B cell (primary cell): ENCODE measurements around the gene CLEC1A. TPM values are rescaled to one million over a fixed set of nuclear protein-coding genes. Genes with fewer than 3 reads are reported as not detected.

Experiments
- ATAC-seq: fragments of 200-7000 bp; cut with Tn5 transposase; one replicate; pipeline ENCODE4 v1.10.0; 2021; ENCODE audit warnings: low read depth, mild to moderate bottlenecking, moderate number of reproducible peaks, moderate library complexity
- CTCF ChIA-PET: fragments of 350-600 bp; sonication (Branson Sonifier 250); formaldehyde crosslinking; loops from one replicate; lab custom pipeline; 2021; ENCODE audit warnings: antibody characterized with exemption, inconsistent platforms; lab: Charles Lee
- POLR2A ChIA-PET: fragments of 350-600 bp; sonication (Branson Sonifier 250); formaldehyde crosslinking; loops from one replicate; lab custom pipeline; 2021; ENCODE audit warnings: antibody characterized with exemption; lab: Charles Lee
- DNase-seq: peaks from one replicate; pipeline ENCODE4 v3.0.0; 2013
- H2AFZ ChIP-seq: 2 replicates; pipeline ENCODE4 v1.6.1; 2012; ENCODE audit warnings: mild to moderate bottlenecking, low read depth, low read length; ENCODE audit not compliant: insufficient read depth, poor library complexity, severe bottlenecking
- H3K27ac ChIP-seq, 2 donors: 1 replicate in 1 of 2; 2 replicates in 1 of 2; pipeline ENCODE4 v1.5.1; 2012 to 2013; ENCODE audit warnings: low read length in 2 of 2, mild to moderate bottlenecking in 2 of 2, moderate library complexity in 1 of 2
- H3K27me3 ChIP-seq, 4 experiments: fragments of 200-600 bp in 1 of 4; sonication (generic) in 1 of 4; replicated peaks in 1 of 4; 1 replicate in 2 of 4; 2 replicates in 2 of 4; pipeline versions ENCODE4 v1.6.1 to v1.7.0; 2013 to 2016; ENCODE audit warnings: low read length in 3 of 4, mild to moderate bottlenecking in 2 of 4, mixed read lengths in 1 of 4, moderate library complexity in 1 of 4; ENCODE audit not compliant: insufficient read depth in 4 of 4, control insufficient read depth in 3 of 4; ENCODE audit errors: control extremely low read depth in 1 of 4
- H3K36me3 ChIP-seq, 2 experiments: replicated peaks in 1 of 2; 1 replicate in 1 of 2; 2 replicates in 1 of 2; pipeline versions ENCODE4 v1.6.1 to v1.7.1; 2013; ENCODE audit warnings: low read length in 1 of 2; ENCODE audit not compliant: insufficient read depth in 2 of 2, control insufficient read depth in 1 of 2; ENCODE audit errors: control extremely low read depth in 1 of 2, extremely low read depth in 1 of 2
- H3K4me1 ChIP-seq, 2 donors: fragments of 200-600 bp in 1 of 2; sonication (generic) in 1 of 2; 1 replicate in 1 of 2; 2 replicates in 1 of 2; pipeline versions ENCODE4 v1.5.1 to v1.6.1; 2013 to 2017; ENCODE audit warnings: low read length in 2 of 2; ENCODE audit not compliant: control insufficient read depth in 2 of 2, insufficient read depth in 2 of 2
- H3K4me2 ChIP-seq: replicated peaks from 2 replicates; pipeline ENCODE3; 2012; ENCODE audit warnings: mild to moderate bottlenecking, low read depth, low read length; ENCODE audit not compliant: poor library complexity, severe bottlenecking
- H3K4me3 ChIP-seq, 5 experiments: fragments of 200-600 bp in 1 of 5; sonication (generic) in 1 of 5; 1 replicate in 3 of 5; 2 replicates in 2 of 5; pipeline versions ENCODE4 v1.5.1 to v1.7.0; 2011 to 2016; ENCODE audit warnings: low read length in 4 of 5, mild to moderate bottlenecking in 4 of 5, low read depth in 2 of 5, control low read depth in 1 of 5, moderate library complexity in 1 of 5; ENCODE audit not compliant: insufficient read depth in 1 of 5; ENCODE audit errors: control extremely low read depth in 1 of 5, extremely low read depth in 1 of 5
- H3K79me2 ChIP-seq: fragments of 200-600 bp; sonication (generic); one replicate; pipeline ENCODE4 v1.6.0; 2016; ENCODE audit warnings: low read length; ENCODE audit not compliant: control insufficient read depth, insufficient read depth
- H3K9ac ChIP-seq: fragments of 200-600 bp; sonication (generic); 2 replicates; pipeline ENCODE4 v1.6.1; 2017; ENCODE audit warnings: mild to moderate bottlenecking, low read length, moderate library complexity
- H3K9me3 ChIP-seq, 3 donors: one replicate each; pipeline versions ENCODE4 v1.6.1 to v1.7.1; 2013; ENCODE audit warnings: low read length in 2 of 3; ENCODE audit not compliant: control insufficient read depth in 2 of 3, insufficient read depth in 1 of 3; ENCODE audit errors: control extremely low read depth in 1 of 3
- H4K20me1 ChIP-seq: 2 replicates; pipeline ENCODE4 v1.6.0; 2012; ENCODE audit warnings: mild to moderate bottlenecking, low read length; ENCODE audit not compliant: insufficient read depth, control insufficient read depth, poor library complexity, severe bottlenecking
- H3K27ac Mint-ChIP-seq: one replicate; pipeline ENCODE4 v1.8.0; 2021; ENCODE audit warnings: mixed read lengths
- H3K27me3 Mint-ChIP-seq: one replicate; pipeline ENCODE4 v1.8.0; 2021; ENCODE audit warnings: mixed read lengths
- H3K4me1 Mint-ChIP-seq: one replicate; pipeline ENCODE4 v1.8.0; 2021; ENCODE audit warnings: mixed read lengths
- H3K4me3 Mint-ChIP-seq: one replicate; pipeline ENCODE4 v1.8.0; 2021; ENCODE audit warnings: mixed read lengths
- H3K9me3 Mint-ChIP-seq: one replicate; pipeline ENCODE4 v1.8.0; 2022; ENCODE audit warnings: mixed read lengths; ENCODE audit not compliant: insufficient read depth
- EZH2 ChIP-seq: IDR thresholded peaks from 2 replicates; pipeline ENCODE4 v1.6.1; 2012; ENCODE audit warnings: borderline replicate concordance, low read depth, mild to moderate bottlenecking, moderate library complexity, low read length; ENCODE audit not compliant: insufficient read depth, poor library complexity, severe bottlenecking
- WGBS: methylation state at CpG from one replicate; pipeline ENCODE4 v1.1.5; 2013; ENCODE audit warnings: missing lambda C conversion rate; ENCODE audit not compliant: insufficient coverage; 5-methylcytosine and 5-hydroxymethylcytosine counted together
- intact Hi-C: fragments of 100-400 bp; cut with micrococcal nuclease; formaldehyde crosslinking; loops from one replicate; pipeline ENCODE4 v1.10.0; 2022
- polyA plus RNA-seq: library from polyadenylated mRNA; depleted of rRNA; stranded (reverse); fragments of >200 nt; gene quantifications from 2 replicates; pipeline ENCODE4 v1.2.3, GENCODE V29; 2012
- total RNA-seq, 2 donors: library from RNA; stranded (reverse); fragments of 120-200 nt in 1 of 2; gene quantifications; 1 replicate in 1 of 2; 2 replicates in 1 of 2; pipeline versions ENCODE4 v1.2.3 to v1.2.4, GENCODE V29; 2013 to 2022
- TF ChIP-seq, protein P1 (sequence below): fragments of 200-600 bp; IDR thresholded peaks from one replicate; pipeline ENCODE4 v1.8.0; 2022; ENCODE audit warnings: antibody characterized with exemption, mild to moderate bottlenecking

Gene CLEC1A
- total and polyA plus RNA-seq, 2 donors (not counting 1 experiment from before 2014, with no cell fraction given) = 0.10 TPM; not detected in 1

DNA sequence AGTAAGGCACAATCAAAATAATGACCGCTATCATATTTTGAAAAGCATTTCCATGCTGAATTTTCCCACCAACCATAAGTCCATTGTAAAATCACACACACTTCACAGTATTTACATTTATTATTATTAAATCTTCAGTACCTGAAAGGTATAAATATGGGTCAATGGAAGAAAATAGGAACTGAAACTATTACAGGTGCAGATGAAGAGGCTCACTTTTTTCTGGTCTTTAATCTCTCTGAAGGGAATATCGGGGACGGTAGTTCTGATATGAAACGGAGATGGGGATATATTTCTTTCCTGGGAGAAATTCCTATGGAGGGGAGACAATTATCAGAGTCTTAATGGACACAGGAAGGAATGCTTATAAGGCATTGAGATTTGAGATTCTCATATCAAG lies 28.4 kb downstream of the CLEC1A start:
- Mint-ChIP-seq H3K27me3 (peaks cover 46% of the 10 kb centered on the region), H3K4me3 (no peak overlapping the region), H3K4me1 (peaks cover 13% of the 10 kb centered on the region), H3K9me3 (no peaks in the 10 kb centered on the region), H3K27ac (no peak overlapping the region)
- 60% methylated on average over 3 of the region's 4 CpGs for WGBS
- Histone ChIP-seq H3K9me3 (no peaks in the 10 kb centered on the region), H4K20me1 (no peaks in the 10 kb centered on the region), H3K4me2 (no peak overlapping the region), H3K4me3 (no peak overlapping the region), H3K27me3 (peaks cover 0 to 15% (median 2%) of the 10 kb centered on the region in 4 experiments), H2AFZ (no peak overlapping the region), H3K79me2 (no peaks in the 10 kb centered on the region), H3K36me3 (no peaks in the 10 kb centered on the region), H3K27ac (no peak overlapping the region), H3K4me1 (peaks cover 0 to 14% of the 10 kb centered on the region in 2 donors), H3K9ac (no peak overlapping the region)
- CTCF ChIA-PET = no interaction called here
- no peak for ATAC-seq
- DNase-seq = peak; percentile 18
- intact Hi-C loops = no loop called here
- POLR2A ChIA-PET = no interaction called here
- TF ChIP-seq, protein P1, sequence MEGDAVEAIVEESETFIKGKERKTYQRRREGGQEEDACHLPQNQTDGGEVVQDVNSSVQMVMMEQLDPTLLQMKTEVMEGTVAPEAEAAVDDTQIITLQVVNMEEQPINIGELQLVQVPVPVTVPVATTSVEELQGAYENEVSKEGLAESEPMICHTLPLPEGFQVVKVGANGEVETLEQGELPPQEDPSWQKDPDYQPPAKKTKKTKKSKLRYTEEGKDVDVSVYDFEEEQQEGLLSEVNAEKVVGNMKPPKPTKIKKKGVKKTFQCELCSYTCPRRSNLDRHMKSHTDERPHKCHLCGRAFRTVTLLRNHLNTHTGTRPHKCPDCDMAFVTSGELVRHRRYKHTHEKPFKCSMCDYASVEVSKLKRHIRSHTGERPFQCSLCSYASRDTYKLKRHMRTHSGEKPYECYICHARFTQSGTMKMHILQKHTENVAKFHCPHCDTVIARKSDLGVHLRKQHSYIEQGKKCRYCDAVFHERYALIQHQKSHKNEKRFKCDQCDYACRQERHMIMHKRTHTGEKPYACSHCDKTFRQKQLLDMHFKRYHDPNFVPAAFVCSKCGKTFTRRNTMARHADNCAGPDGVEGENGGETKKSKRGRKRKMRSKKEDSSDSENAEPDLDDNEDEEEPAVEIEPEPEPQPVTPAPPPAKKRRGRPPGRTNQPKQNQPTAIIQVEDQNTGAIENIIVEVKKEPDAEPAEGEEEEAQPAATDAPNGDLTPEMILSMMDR = no peak
- TF ChIP-seq EZH2 = no peak

DNA sequence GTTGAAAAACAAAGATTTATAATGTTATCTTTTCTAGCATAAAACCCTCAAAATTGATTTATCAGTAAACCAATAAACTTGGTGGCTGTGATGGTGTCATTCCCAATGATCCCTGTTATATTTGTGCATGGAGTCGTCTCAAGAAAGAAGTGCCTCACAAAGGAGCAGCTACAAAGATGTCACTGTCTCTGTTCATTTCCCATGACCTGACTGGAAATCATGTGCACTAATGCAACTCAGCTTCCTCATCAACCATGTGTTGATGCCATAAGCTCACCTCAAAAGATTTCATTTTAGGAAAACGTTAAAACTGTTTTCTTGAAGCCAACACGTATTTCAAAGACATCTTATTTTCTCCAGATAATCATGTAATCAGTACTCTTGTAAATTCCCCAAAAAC lies 28.8 kb downstream of the CLEC1A start:
- intact Hi-C loops = no loop called here
- ATAC-seq = no peak
- H3K79me2 ChIP-seq = no peaks in the 10 kb centered on the region
- no peak overlapping the region for H3K27ac ChIP-seq
- 30% methylated on average over 2 of the region's 3 CpGs for WGBS
- ChIA-PET POLR2A (no interaction called here), CTCF (no interaction called here)
- H3K9ac ChIP-seq = no peak overlapping the region
- H3K4me2 ChIP-seq = no peak overlapping the region
- Mint-ChIP-seq H3K27ac (no peak overlapping the region), H3K27me3 (peaks cover 44% of the 10 kb centered on the region), H3K4me3 (no peak overlapping the region), H3K4me1 (peaks cover 13% of the 10 kb centered on the region), H3K9me3 (no peaks in the 10 kb centered on the region)
- TF ChIP-seq, protein P1 = no peak
- no peak for TF ChIP-seq EZH2
- peaks cover 0 to 14% of the 10 kb centered on the region in 2 donors for H3K4me1 ChIP-seq
- H3K36me3 ChIP-seq = no peaks in the 10 kb centered on the region
- no peaks in the 10 kb centered on the region for H4K20me1 ChIP-seq
- H2AFZ ChIP-seq = no peak overlapping the region
- H3K4me3 ChIP-seq = no peak overlapping the region
- no peaks in the 10 kb centered on the region for H3K9me3 ChIP-seq
- peaks cover 0 to 15% (median 2%) of the 10 kb centered on the region in 4 experiments for H3K27me3 ChIP-seq
- peak; percentile 14 for DNase-seq
